Mucosa of stomach (tissue), 1 donor: ENCODE data around the gene CEP164.

Experiments used
- H3K27me3 ChIP-seq: one replicate; pipeline ENCODE4 v1.7.0; 2013; ENCODE audit warnings: mild to moderate bottlenecking, low read length; ENCODE audit not compliant: control insufficient read depth, insufficient read depth
- H3K36me3 ChIP-seq: one replicate; pipeline ENCODE4 v1.7.0; 2013; ENCODE audit warnings: low read length; ENCODE audit not compliant: control insufficient read depth, insufficient read depth
- H3K4me1 ChIP-seq: one replicate; pipeline ENCODE4 v1.7.0; 2013; ENCODE audit warnings: mild to moderate bottlenecking, low read length; ENCODE audit not compliant: control insufficient read depth, insufficient read depth
- H3K4me3 ChIP-seq: one replicate; pipeline ENCODE4 v1.7.0; 2013; ENCODE audit warnings: low read length
- H3K9ac ChIP-seq: one replicate; pipeline ENCODE4 v1.7.0; 2013; ENCODE audit warnings: mild to moderate bottlenecking, low read length, moderate library complexity
- H3K9me3 ChIP-seq: one replicate; pipeline ENCODE4 v1.7.0; 2013; ENCODE audit warnings: mild to moderate bottlenecking, low read length, moderate library complexity; ENCODE audit not compliant: control insufficient read depth
- donor health status: Pancreatic carcinoma.

Gene CEP164

GRCh38 chr11:117335399-117335798, 7.7 kb downstream of the CEP164 start:
- Histone ChIP-seq H3K36me3 (no peaks in the 10 kb centered on the region), H3K9me3 (no peaks in the 10 kb centered on the region), H3K4me1 (no peaks in the 10 kb centered on the region), H3K4me3 (no peak overlapping the region), H3K9ac (no peak overlapping the region), H3K27me3 (no peaks in the 10 kb centered on the region)

- no peaks in the 10 kb centered on the region for H3K36me3 ChIP-seq
- H3K9ac ChIP-seq, result no peak overlapping the region
- H3K4me1 ChIP-seq, result no peaks in the 10 kb centered on the region
- no peak overlapping the region for H3K4me3 ChIP-seq
- H3K27me3 ChIP-seq, result no peaks in the 10 kb centered on the region
- H3K9me3 ChIP-seq, result no peaks in the 10 kb centered on the region
These were observed 9.4 kb downstream of the CEP164 start for GRCh38 chr11:117337076-117337475.

- Histone ChIP-seq H3K4me3 (no peak overlapping the region), H3K9me3 (no peaks in the 10 kb centered on the region), H3K36me3 (no peaks in the 10 kb centered on the region), H3K27me3 (no peaks in the 10 kb centered on the region), H3K9ac (no peak overlapping the region), H3K4me1 (no peaks in the 10 kb centered on the region)
These were observed 17.4 kb downstream of the CEP164 start for GRCh38 chr11:117345039-117345438.

GRCh38 chr11:117354550-117354949, 26.9 kb downstream of the CEP164 start:
- Histone ChIP-seq H3K27me3 (no peaks in the 10 kb centered on the region), H3K4me1 (no peaks in the 10 kb centered on the region), H3K36me3 (no peaks in the 10 kb centered on the region), H3K9ac (no peak overlapping the region), H3K4me3 (no peak overlapping the region), H3K9me3 (no peaks in the 10 kb centered on the region)

- H3K36me3 ChIP-seq, result no peaks in the 10 kb centered on the region
- no peaks in the 10 kb centered on the region for H3K4me1 ChIP-seq
- H3K27me3 ChIP-seq, result no peaks in the 10 kb centered on the region
- H3K9ac ChIP-seq, result no peak overlapping the region
- no peaks in the 10 kb centered on the region for H3K9me3 ChIP-seq
- no peak overlapping the region for H3K4me3 ChIP-seq
These were observed 28.7 kb downstream of the CEP164 start for GRCh38 chr11:117356126-117356890.

- no peaks in the 10 kb centered on the region for H3K36me3 ChIP-seq
- H3K9ac ChIP-seq, result no peak overlapping the region
- H3K4me1 ChIP-seq, result no peaks in the 10 kb centered on the region
- no peaks in the 10 kb centered on the region for H3K9me3 ChIP-seq
- H3K4me3 ChIP-seq, result no peak overlapping the region
- no peaks in the 10 kb centered on the region for H3K27me3 ChIP-seq
These were observed 33.8 kb downstream of the CEP164 start for GRCh38 chr11:117361432-117361831.

GRCh38 chr11:117366248-117366647, 38.6 kb downstream of the CEP164 start:
- Histone ChIP-seq H3K4me3 (no peak overlapping the region), H3K27me3 (no peaks in the 10 kb centered on the region), H3K4me1 (no peaks in the 10 kb centered on the region), H3K36me3 (no peaks in the 10 kb centered on the region), H3K9ac (no peak overlapping the region), H3K9me3 (no peaks in the 10 kb centered on the region)

- no peaks in the 10 kb centered on the region for H3K9me3 ChIP-seq
- no peaks in the 10 kb centered on the region for H3K4me1 ChIP-seq
- H3K4me3 ChIP-seq, result no peak overlapping the region
- no peak overlapping the region for H3K9ac ChIP-seq
- no peaks in the 10 kb centered on the region for H3K36me3 ChIP-seq
- no peaks in the 10 kb centered on the region for H3K27me3 ChIP-seq
These were observed 39.2 kb downstream of the CEP164 start for GRCh38 chr11:117366875-117367274.

GRCh38 chr11:117369534-117369933, 41.9 kb downstream of the CEP164 start:
- H3K36me3 ChIP-seq, result peaks cover 4% of the 10 kb centered on the region
- no peaks in the 10 kb centered on the region for H3K9me3 ChIP-seq
- H3K4me3 ChIP-seq, result no peak overlapping the region
- no peak overlapping the region for H3K9ac ChIP-seq
- no peaks in the 10 kb centered on the region for H3K27me3 ChIP-seq
- H3K4me1 ChIP-seq, result no peaks in the 10 kb centered on the region

GRCh38 chr11:117371453-117371852, 43.8 kb downstream of the CEP164 start:
- Histone ChIP-seq H3K4me1 (no peaks in the 10 kb centered on the region), H3K4me3 (no peak overlapping the region), H3K36me3 (peaks cover 9% of the 10 kb centered on the region), H3K27me3 (no peaks in the 10 kb centered on the region), H3K9ac (no peak overlapping the region), H3K9me3 (no peaks in the 10 kb centered on the region)

GRCh38 chr11:117374316-117375055, 46.8 kb downstream of the CEP164 start:
- Histone ChIP-seq H3K4me1 (no peaks in the 10 kb centered on the region), H3K36me3 (peaks cover 13% of the 10 kb centered on the region), H3K9ac (no peak overlapping the region), H3K27me3 (no peaks in the 10 kb centered on the region), H3K9me3 (no peaks in the 10 kb centered on the region), H3K4me3 (no peak overlapping the region)

- H3K4me1 ChIP-seq, result no peaks in the 10 kb centered on the region
- no peaks in the 10 kb centered on the region for H3K27me3 ChIP-seq
- peaks cover 13% of the 10 kb centered on the region for H3K36me3 ChIP-seq
- no peak overlapping the region for H3K4me3 ChIP-seq
- H3K9me3 ChIP-seq, result no peaks in the 10 kb centered on the region
- H3K9ac ChIP-seq, result no peak overlapping the region
These were observed 48.3 kb downstream of the CEP164 start for GRCh38 chr11:117375960-117376359.
